LNCAP (cell line): ENCODE measurements around the gene SGTA.

Experiments used
- TF ChIP-seq, protein P1 (sequence below): fragments of 450-650 bp; IDR thresholded peaks from 2 replicates; pipeline ENCODE4 v1.5.1; 2017; ENCODE audit warnings: mild to moderate bottlenecking

SGTA gene

DNA sequence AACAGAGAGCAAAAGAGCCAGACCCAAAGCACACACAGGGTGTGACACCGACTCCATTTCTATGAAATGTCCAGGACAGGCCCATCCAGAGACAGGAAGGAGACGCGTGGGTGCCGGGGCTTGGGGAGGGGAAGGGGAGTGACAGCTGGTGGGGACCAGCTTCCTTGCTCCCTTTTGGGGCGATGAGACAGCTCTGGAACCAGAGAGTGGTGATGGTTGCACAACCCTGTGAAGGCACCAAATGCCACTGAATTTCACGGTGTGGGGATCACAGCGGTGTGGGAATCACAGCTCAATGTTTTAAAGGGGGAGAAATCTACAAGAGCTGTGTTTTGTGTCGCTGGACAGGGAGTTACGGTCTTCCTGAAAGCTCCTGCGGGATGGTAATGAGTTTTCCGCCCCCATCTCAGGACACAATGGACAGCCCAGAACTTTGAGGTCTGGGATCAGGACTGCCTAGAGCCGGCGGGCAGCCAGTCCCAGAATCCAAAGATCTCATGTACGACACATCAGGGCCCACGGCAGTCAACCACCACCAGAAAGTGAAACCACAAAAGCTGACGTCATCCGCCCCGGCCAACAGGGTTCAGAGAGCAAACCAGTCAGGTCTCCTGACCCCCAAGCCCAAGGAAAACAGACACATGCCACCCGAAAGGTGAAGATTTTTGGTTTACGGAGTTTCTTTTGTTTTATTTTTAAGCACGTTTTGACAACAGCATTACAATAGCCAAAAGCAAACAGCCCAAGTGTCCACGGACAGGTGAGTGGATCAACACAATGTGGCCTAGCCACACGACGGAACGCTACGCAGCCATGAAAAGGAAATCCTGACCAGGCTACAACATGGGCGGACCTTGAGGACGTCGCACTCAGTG is 7.3 kb downstream of the SGTA start:
- TF ChIP-seq, protein P1, sequence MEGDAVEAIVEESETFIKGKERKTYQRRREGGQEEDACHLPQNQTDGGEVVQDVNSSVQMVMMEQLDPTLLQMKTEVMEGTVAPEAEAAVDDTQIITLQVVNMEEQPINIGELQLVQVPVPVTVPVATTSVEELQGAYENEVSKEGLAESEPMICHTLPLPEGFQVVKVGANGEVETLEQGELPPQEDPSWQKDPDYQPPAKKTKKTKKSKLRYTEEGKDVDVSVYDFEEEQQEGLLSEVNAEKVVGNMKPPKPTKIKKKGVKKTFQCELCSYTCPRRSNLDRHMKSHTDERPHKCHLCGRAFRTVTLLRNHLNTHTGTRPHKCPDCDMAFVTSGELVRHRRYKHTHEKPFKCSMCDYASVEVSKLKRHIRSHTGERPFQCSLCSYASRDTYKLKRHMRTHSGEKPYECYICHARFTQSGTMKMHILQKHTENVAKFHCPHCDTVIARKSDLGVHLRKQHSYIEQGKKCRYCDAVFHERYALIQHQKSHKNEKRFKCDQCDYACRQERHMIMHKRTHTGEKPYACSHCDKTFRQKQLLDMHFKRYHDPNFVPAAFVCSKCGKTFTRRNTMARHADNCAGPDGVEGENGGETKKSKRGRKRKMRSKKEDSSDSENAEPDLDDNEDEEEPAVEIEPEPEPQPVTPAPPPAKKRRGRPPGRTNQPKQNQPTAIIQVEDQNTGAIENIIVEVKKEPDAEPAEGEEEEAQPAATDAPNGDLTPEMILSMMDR, result no peak

DNA sequence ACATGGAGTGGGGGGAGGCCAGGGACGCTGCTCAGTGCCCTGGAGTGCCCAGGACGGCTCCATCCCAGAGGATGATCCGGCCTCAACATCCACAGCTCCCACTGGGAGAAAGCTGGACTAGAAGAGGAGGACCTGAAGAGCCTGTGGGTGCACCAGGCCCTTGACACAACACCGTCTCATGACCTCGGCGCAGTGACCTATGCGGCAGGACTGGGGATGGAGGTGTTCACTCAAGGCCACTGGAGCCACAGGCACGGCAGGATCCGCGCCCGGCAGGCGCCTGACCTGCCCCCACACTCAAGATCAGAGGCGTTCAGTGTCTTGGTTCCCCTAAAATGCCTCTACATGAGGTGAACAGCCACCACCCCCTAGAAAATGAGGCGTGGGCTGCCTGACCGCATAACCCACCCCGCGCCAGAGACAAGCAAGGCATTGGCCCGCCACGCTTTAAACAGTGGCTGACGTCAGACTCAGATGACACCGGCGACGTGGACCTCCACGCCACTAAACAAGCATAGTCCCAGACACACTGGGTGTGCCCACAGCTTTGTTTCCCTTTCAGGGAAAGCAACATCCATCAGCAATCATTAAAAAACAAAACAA is 8.0 kb downstream of the SGTA start:
- TF ChIP-seq, protein P1, result no peak

DNA sequence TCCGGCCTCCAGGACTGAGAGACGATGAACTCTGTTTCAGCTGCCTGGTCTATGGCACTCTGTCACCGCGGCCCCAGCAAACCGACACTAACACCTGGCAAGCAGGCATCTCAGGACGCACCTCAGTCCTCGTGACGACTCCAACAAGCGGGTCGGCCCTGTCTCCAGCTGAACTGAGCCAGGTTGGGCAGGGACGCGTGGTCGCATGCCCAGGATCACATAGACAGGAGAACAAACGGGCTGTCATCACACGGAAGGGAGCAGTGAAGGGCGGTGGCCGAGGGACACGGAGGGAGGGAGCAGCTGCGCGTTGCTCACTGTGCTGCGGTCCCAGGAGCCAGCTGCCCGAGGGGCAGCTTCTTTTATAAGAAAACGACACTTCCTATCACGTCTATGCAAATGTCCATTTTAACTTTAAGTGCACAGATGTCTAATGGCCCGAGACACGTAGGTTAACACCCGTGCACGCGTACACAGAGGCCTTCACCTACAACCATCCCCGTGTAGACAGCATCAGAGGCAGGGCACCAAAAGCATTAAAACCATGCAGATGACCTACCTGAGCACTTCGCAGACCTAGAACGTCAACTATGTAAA is 8.9 kb downstream of the SGTA start:
- TF ChIP-seq, protein P1, result no peak

DNA sequence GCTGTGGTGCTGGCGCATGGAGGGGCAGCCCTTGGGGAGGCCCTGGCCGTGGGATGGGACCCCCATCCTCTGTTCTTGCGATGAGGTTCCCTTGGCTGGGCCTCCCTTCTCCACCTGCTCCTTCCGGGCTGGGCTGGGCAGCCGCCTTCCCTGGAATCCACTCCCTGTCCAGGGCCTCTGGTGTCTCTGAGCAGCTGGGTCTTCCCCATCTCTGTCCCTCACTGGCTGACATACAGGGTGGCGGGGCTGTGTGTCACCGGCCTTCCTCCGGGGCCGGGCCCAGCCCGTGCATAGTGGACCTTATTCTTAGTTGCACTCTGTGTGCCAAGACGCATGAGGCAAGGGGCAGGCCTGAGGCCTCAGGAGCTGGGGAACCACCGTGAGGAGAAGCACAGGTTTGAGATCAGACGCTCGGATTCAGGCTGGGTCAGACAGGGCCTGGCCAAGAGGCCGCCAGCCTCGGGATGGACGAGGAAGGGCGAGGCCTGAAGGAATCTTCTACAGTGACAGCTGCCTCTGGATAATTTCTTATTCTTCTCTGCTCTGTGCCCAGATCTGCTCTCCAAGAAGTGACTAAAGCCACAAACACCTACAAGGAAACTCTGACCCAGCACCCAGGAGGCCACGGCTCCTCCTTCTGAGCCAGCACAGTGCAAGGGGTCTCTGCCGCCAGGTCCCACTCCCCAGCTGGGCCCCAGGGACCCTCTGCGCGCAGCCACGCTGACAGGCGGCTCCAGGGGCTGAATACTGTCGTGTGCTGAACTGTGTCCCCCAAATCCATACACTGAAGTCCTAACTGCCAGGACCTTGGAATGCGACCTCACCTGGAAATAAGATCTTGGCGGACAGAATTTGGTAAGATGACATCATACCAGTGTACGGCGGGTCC is 11.0 kb downstream of the SGTA start:
- TF ChIP-seq, protein P1, result no peak

DNA sequence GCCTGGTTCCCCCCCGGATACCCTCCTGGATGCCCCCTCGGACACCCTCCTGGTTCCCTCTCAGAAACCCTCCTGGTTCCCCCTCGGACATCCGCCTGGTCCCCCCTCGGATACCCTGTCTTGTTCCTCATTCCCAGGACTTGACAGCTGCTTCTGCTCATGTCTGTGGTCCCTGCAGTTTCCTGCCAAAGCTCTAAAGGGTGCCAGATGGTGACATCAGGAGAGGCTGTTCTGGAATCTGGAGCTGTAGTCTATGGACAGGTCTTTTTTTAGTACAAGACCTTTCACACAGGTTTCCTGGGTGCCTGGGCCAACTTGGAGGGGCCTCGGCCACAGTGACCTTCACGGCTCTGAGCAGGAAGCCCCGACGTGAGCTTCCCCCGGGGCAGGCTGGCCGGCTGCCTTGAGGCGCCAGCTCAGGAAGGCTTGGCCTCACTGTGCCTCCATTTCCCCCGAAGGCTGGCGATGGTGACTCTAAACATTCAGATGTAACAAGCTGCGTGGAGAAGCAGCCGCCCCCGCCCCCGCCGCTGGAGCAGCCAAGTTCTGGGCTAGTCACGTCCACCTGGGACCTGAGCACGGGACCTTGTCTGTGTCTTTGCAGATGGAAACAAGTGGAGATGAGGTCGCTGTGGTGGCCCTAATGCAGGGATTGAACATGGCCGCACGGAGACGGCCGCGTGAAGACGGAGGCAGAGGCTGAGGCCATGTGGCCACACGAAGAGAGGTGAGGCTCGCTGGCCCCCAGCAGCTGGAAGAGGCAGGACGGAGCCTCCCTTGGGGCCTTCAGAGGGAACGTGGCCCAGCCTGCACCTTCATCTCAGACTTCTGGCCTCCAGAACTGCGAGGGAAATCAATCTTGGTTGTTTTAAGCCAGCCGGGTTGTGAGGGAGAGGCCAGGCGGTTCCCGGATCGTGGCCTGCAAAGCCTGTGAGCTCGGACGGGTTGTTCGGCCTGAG is 12.7 kb downstream of the SGTA start:
- TF ChIP-seq, protein P1, result no peak

DNA sequence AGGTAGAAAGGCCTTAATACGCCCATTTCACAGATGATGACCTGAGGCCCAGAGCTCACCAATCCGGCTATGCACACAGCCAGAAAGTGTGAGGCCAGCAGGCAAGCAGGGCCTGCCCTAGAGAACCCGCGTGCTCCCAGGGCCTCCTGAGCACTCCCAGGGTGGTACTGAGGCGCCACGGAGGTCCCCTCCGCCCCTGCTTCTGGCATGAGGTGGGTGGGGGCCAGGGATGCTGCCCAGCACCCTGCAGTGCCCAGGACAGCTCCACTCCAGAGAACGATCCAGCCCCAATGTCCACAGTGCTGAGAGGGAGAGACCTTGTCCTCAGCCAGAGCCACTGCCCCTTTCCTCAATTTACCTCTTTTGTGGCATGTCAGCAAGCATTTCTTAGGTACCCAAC is 13.9 kb downstream of the SGTA start:
- TF ChIP-seq, protein P1, result no peak
